HPDE6-E6E7 (cell line): ENCODE results near the gene GNAQ.

Experiments used
- DNase-seq: peaks from one replicate; pipeline ENCODE4 v3.0.0; 2011; ENCODE audit warnings: missing footprints; ENCODE audit errors: extremely low spot score

GNAQ gene

GRCh38 chr9:77815260-77815659 lies 216.4 kb downstream of the GNAQ start:
- DNase-seq, result no peak

GRCh38 chr9:77811832-77812231 lies 219.8 kb downstream of the GNAQ start:
- DNase-seq, result no peak

DNA sequence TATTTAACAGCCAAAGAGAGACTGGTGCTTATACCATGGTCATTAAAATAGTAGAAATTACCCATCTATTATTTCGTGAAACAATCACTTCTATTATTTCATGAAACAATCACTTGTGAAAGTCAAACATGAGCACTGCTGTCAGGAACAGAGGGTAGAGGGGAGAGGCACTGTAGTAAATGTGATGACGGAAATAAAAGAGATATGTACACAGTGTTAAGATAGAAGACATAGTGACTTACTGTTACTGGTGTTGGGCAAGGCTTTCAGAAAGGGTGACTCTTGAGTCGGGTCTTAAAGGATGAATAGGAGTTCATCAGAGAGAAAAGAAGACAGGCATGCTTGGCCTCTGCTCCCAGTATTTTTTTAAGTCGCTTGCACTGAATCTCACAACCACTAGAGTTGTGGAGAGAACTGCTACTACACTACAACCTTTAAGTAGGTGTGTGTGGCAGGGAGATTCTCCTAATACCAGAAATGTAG lies 220.9 kb downstream of the GNAQ start:
- no peak for DNase-seq

DNA sequence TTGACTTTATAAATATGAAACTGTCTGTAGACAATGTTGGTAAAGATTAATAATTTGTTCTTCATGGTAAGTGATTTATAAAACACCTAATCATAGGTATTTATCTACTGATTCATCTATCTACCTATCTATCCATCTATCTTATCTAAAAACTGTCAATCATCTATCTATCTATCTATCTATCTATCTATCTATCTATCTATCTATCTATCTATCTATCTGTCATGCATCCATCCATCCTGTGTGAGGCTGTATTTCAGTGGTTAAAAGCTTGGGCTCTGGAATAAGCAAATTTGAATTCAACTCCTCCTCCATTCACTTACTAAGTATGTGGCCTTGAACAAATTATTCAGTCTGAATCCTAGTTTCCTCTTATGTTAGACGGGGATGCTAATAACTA lies 221.6 kb downstream of the GNAQ start:
- no peak for DNase-seq

DNA sequence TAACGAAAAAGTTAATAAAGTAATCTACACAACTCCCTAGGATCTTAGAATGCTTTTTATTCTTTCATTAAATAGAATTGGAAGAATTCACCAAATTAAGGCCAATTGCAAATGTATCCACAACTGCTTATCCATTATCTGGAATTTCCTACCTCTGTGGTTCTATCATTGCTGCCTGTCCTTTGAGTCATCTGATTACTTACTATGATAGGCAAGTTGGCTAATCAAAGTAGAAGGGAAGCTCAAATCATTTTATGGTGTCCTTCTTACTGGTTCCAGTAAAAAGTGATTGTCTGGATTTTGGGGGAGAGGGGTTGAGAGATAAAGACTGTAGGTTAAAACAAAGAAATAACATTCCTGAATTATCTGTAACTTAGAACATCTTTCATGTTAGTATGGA lies 222.1 kb downstream of the GNAQ start:
- DNase-seq, result no peak

DNA sequence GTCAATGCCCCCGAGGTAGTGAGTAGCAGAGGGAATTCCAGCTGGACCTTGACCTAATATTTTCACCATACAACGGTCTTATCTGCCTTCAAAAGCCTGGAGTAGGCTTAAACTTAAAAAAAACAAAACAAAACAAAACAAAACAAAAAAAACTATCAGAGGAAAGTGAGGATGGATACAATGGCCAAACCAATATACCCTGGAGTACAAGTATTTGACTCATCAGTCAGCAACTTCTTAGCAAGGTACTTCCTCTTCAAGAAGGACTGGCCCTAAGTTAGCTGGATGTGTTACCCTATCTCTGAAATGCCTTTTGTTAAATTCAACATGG lies 222.9 kb downstream of the GNAQ start:
- no peak for DNase-seq

DNA sequence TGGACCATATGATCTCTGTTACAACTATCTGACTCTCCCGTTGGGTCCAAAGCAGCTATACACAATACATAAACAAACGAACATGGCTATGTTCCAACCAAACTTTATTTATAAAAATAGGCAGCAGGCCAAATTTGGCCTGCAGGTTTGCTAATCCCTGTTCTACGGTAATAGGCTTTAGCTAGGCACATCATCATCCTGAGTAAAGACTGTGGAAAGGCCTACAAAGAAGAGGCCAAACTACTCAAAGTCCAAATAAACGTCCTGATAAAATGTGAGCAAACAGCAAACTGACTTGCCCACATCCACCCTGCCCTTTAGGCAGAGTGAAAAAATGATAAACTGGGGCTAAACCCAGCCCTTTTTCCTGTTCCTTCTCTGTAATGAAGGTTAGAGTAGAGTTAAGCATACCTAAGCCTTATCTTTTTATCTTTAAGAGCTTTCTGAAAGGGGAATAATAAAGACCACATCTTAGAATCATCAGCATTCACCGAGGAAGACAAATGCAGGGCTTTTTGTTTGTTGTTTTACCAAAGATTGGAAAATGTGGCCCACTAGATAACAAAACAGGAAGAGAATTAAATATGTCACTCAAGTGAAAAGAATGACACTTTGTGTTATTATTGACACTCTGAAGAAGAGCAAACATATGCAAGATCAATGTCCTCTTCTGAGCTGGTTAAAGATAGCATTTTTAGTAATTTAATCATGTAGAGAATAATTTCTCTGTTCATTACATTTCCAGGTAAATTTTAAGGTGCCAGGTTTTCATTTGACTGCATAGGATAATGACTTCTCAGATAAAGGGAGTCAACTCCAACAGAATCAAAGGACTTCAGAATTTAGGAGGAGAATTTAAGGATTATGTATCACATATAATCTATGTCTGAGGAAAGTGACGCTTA lies 223.5 kb downstream of the GNAQ start:
- DNase-seq, result no peak

DNA sequence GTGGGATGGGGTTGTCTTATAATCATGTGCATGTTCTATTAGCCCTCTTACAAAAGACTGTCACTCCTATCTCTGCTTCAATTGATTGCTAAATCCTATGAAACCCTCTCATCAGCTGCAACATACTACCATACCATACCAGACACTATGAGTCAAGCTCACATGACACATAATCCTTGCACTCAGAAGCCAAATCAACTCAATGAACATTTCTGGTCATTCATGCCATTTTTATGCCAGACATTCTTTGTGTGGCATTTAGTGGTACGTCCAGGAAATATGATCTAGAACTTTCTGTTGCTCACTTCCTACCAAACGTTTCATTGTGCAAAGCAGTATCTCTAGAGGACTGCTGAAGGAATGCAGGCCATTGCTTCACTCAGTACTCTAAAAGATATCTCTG lies 224.3 kb downstream of the GNAQ start:
- DNase-seq, result peak; percentile 58

GRCh38 chr9:77806741-77807140 lies 224.9 kb downstream of the GNAQ start:
- DNase-seq, result no peak

GRCh38 chr9:77805810-77806209 lies 225.8 kb downstream of the GNAQ start:
- no peak for DNase-seq

GRCh38 chr9:77803423-77803822 lies 228.2 kb downstream of the GNAQ start:
- no peak for DNase-seq

DNA sequence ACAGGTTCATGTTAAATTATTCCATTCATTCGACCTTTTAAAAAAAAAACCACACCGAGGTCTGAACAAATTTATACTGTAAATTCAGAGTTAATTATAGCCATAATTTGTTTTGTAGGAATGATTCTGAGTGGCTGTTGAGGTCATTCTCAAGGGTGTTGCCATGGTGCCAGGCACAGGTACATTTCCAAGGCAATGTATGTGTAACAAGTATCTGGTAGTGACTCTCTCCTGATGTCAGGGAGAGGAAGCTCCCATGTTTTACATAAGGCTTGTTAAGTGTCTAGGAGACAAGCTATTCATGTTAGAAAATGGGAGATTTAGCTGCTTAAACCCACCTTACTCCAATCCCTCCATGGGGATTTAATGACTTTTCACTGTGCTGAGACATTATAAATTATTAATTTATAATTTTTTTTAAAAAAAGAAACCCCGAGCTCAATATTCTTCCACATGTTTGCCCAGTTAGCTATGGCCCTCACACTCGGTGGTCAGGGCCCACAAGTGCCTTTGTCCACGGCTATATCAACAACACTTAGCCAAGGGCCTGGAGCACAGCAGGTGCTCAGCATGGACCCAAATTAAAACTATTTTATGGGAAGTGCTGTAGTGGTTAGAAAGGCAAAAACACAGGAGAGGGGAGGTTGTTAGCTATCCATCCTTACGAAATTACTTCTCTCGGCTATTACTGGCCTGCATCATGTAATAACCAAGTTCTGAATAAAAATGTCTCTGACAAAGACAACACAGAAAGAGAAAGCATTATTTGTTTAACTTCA lies 228.9 kb downstream of the GNAQ start:
- DNase-seq, result no peak

DNA sequence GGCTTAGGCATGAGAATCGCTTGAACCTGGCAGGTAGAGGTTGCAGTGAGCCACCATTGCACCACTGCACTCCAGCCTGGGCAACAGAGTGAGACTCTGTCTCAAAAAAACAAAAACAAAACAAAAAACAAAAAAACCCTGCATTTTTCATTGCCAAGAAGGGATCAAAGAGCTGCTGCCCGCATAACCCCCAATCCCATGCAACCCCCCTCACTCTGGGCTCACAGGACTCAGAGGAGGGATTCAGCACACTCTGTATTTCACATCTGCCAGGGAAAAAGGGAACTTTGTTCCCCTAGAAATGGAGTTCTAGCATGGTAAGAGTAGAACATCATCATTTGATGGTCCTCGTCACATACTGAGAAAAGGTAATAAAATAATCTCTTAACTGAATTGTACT lies 229.5 kb downstream of the GNAQ start:
- DNase-seq, result no peak

- no peak for DNase-seq
These were observed 230.6 kb downstream of the GNAQ start for GRCh38 chr9:77800924-77801551.

- no peak for DNase-seq
These were observed 233.5 kb downstream of the GNAQ start for GRCh38 chr9:77798140-77798539.

- no peak for DNase-seq
These were observed 236.6 kb downstream of the GNAQ start for GRCh38 chr9:77794985-77795384.

DNA sequence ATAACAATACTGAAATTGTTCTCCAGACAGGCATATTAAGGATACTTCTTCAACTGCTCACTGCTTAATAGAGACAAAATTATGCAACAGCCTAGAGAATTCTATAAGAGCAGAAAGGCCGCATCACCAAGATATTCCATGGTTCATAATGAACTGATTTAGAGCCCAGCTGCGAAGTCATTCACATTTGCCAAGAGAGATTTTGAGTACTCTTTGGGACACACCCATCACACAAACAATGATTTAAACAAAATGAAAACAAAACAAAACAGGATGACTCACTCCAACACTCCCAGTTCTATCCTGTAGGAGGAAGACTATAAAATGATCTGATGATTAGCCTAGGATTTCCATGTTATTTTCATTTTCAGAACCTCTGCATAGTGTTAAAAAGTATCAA lies 237.8 kb downstream of the GNAQ start:
- no peak for DNase-seq

DNA sequence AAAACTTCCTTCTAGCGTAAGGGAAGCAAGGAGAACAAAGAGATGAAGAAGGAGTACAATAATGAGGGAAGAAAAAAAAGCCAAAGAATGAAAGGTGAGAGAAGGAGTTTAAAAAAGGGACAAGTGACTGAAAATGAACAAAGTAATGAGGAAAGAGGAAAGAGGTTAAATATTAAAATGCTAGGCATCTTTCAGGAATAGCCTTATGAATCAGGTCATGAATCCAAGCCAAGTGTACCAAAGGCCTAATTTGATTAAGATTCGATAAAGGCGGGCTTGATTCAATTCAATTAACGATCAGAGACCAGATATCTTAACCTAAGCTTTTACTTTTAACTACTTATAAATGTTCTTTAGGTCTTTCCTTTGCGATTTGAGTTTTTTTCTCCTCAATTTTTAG lies 241.7 kb downstream of the GNAQ start:
- DNase-seq, result no peak

DNA sequence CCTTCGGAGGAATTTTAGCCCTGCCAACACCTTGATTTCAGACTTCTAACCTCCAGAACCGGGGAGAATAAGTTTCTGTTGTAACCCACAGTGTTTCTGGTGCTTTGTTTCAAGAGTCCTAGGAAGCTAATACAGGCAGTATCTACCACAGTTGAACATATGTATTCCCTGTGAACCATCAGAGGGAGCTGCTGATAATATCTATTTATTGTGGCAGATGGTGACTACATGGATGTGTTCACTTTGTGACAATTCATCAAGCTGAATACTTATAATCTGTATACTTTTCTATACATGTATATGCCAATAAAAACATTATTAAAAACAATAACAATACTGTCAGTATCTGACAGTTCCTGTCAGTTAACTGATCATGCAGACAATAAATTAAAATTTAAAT lies 246.3 kb downstream of the GNAQ start:
- DNase-seq, result no peak

GRCh38 chr9:77783518-77783917 lies 248.1 kb downstream of the GNAQ start:
- no peak for DNase-seq

DNA sequence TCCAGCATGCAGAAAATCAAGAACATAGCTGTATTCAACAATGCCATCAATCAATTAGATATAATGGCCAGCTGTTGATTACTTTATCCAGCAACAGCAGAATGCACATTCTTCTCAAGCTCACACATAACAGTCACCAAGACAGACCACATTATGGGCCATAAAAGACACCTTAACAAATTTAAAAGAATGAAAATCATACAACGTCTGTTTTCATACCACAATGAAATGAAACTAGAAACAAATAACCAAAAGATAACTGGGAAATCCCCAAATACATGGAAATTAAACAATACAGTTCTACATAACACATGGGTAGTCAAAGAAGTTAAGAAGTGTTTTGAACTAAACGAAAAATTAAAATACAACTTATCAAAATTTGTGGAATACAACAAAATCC lies 252.6 kb downstream of the GNAQ start:
- no peak for DNase-seq

- no peak for DNase-seq
These were observed 258.2 kb downstream of the GNAQ start for GRCh38 chr9:77773381-77773780.

- no peak for DNase-seq
These were observed 259.0 kb downstream of the GNAQ start for GRCh38 chr9:77772646-77773045.
